DOHH2 (cell line): ENCODE results near the gene ABCF1.

Source experiments
- H3F3A ChIP-seq: fragments of 200-600 bp; sonication (generic), shearing (Covaris generic); 2 replicates; pipeline ENCODE4 v1.6.0; 2016; ENCODE audit warnings: antibody characterized with exemption, mild to moderate bottlenecking; ENCODE audit not compliant: control insufficient read depth, insufficient read depth
- H3K27ac ChIP-seq: fragments of 200-600 bp; sonication (generic); 2 replicates; pipeline ENCODE4 v1.5.1; 2014; ENCODE audit warnings: low read depth, mild to moderate bottlenecking, low read length, moderate library complexity
- H3K27me3 ChIP-seq: fragments of 200-600 bp; sonication (generic); 2 replicates; pipeline ENCODE4 v1.6.1; 2014; ENCODE audit warnings: mild to moderate bottlenecking, low read length, mixed read lengths; ENCODE audit not compliant: control insufficient read depth
- H3K36me3 ChIP-seq: fragments of 200-600 bp; sonication (generic); 2 replicates; pipeline ENCODE4 v1.6.1; 2014; ENCODE audit warnings: mild to moderate bottlenecking, low read length, moderate library complexity, mixed read lengths; ENCODE audit not compliant: control insufficient read depth
- H3K4me1 ChIP-seq: fragments of 200-600 bp; sonication (generic); 2 replicates; pipeline ENCODE4 v1.6.1; 2014; ENCODE audit warnings: mild to moderate bottlenecking, low read length, mixed read lengths; ENCODE audit not compliant: control insufficient read depth
- H3K4me2 ChIP-seq: fragments of 200-600 bp; sonication (generic); 2 replicates; pipeline ENCODE4 v1.6.0; 2014; ENCODE audit warnings: mild to moderate bottlenecking, low read length, moderate library complexity
- H3K4me3 ChIP-seq: fragments of 200-600 bp; sonication (generic); 2 replicates; pipeline ENCODE4 v1.5.1; 2014; ENCODE audit warnings: mild to moderate bottlenecking, low read length, mixed read lengths
- H3K79me2 ChIP-seq: fragments of 200-600 bp; sonication (generic); 2 replicates; pipeline ENCODE4 v1.6.1; 2014; ENCODE audit warnings: mild to moderate bottlenecking, low read length, mixed read lengths; ENCODE audit not compliant: control insufficient read depth
- H3K9me2 ChIP-seq: fragments of 200-600 bp; sonication (generic); replicated peaks from 2 replicates; pipeline ENCODE4 v1.6.1; 2014; ENCODE audit warnings: mild to moderate bottlenecking, low read length, mixed read lengths; ENCODE audit not compliant: control insufficient read depth
- H3K9me3 ChIP-seq: fragments of 200-600 bp; sonication (generic); 2 replicates; pipeline ENCODE4 v1.6.1; 2014; ENCODE audit warnings: antibody characterized with exemption, low read length, mixed read lengths; ENCODE audit not compliant: control insufficient read depth, insufficient read depth
- H4K20me1 ChIP-seq: fragments of 200-600 bp; sonication (generic); 2 replicates; pipeline ENCODE4 v1.6.0; 2014; ENCODE audit warnings: low read depth, mild to moderate bottlenecking, antibody characterized with exemption, low read length, moderate library complexity; ENCODE audit not compliant: control insufficient read depth, insufficient read depth
- EZH2phosphoT487 ChIP-seq: fragments of 200-600 bp; sonication (generic); IDR thresholded peaks from 2 replicates; pipeline ENCODE4 v1.6.1; 2017; ENCODE audit warnings: borderline replicate concordance, mild to moderate bottlenecking, antibody characterized with exemption, low read length, moderate library complexity, mixed read lengths
- TF ChIP-seq, protein P1 (sequence below): fragments of 200-600 bp; sonication (generic); IDR thresholded peaks from one replicate; pipeline ENCODE4 v1.5.1; 2014; ENCODE audit warnings: antibody characterized with exemption, mild to moderate bottlenecking, low read depth, low read length; ENCODE audit not compliant: poor library complexity, severe bottlenecking

The ABCF1 gene

DNA sequence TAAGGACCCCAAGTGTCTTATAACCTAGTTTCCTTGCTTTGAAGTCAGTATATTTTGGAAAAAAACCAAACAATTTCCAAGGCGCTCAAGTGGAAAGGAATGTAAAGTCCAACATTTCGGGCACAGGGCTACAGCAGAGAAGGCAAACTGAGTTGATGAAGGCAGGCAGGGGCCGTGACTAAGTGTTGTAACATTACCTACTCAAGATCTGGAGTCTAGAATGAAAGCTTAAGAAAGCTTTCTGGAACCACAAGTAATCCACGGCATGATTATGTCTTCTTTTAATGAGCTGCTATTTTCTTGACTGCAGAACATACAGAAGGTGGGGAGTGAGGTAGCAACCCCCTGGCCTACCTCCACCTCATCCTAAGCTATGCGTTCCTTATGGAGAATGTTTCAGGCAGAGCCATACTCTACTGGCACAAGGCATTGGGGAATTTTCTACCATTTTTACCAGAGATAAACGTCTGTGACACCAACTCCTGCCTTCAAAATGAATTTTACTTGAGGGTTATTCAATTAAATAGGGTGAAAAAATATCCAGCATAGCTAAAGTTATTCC lies 41.5 kb downstream of the ABCF1 start:
- Histone ChIP-seq H4K20me1 (peaks cover 26% of the 10 kb centered on the region), H3K27me3 (no peaks in the 10 kb centered on the region), H3K27ac (no peak overlapping the region), H3K36me3 (peaks cover 87% of the 10 kb centered on the region), H3F3A (peaks cover 36% of the 10 kb centered on the region), H3K4me3 (no peak overlapping the region), H3K4me2 (peak overlapping the region; percentile 96), H3K79me2 (peaks cover 76% of the 10 kb centered on the region), H3K4me1 (peaks cover 29% of the 10 kb centered on the region), H3K9me3 (no peaks in the 10 kb centered on the region), H3K9me2 (no peaks in the 10 kb centered on the region)
- TF ChIP-seq EZH2phosphoT487: no peak
- TF ChIP-seq, protein P1, sequence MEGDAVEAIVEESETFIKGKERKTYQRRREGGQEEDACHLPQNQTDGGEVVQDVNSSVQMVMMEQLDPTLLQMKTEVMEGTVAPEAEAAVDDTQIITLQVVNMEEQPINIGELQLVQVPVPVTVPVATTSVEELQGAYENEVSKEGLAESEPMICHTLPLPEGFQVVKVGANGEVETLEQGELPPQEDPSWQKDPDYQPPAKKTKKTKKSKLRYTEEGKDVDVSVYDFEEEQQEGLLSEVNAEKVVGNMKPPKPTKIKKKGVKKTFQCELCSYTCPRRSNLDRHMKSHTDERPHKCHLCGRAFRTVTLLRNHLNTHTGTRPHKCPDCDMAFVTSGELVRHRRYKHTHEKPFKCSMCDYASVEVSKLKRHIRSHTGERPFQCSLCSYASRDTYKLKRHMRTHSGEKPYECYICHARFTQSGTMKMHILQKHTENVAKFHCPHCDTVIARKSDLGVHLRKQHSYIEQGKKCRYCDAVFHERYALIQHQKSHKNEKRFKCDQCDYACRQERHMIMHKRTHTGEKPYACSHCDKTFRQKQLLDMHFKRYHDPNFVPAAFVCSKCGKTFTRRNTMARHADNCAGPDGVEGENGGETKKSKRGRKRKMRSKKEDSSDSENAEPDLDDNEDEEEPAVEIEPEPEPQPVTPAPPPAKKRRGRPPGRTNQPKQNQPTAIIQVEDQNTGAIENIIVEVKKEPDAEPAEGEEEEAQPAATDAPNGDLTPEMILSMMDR: no peak

DNA sequence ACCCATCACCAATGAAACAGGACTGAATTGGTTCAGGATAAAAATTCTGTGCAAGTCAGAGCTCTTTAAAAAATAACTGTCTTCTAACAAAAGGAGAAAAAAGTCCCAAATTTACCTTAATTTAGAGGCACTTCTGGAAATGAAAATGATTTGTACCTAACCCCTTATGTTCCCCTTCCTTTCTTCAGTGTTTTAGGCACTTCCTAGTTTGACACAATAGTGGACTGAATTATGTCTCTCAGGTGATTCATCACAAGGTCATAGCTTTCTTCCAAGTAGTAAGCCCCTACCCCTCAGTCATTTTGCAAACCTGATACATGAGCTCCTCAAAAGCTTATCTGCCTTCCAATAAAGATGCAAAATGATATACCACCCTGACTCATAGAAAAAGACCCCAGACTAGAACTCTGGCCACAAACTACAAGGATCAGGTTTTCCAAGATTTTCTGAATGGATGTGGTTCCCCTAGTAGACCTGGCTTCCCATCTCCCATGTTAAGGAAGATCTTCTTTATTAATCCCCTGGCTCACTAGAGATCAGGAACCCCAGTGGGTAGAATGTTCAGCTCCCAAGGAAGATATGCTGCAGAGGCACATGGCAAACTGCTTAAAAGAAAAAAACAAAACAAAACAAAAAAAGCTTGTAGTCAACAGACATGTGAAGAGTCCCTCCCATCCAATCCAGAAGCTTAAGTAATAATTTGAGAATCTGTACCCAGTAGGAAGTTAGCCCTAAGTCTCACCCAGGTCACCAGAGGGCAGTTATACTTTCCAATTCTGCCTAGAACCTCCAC lies 42.2 kb downstream of the ABCF1 start:
- TF ChIP-seq, protein P1: no peak
- TF ChIP-seq EZH2phosphoT487: no peak
- no peaks in the 10 kb centered on the region for H3K9me3 ChIP-seq
- H4K20me1 ChIP-seq: peaks cover 26% of the 10 kb centered on the region
- peaks cover 83% of the 10 kb centered on the region for H3K79me2 ChIP-seq
- H3K27ac ChIP-seq: peak overlapping the region; percentile 19; the same call in 1 of the 2 replicates
- peak overlapping the region; percentile 83 for H3K4me3 ChIP-seq
- H3K4me2 ChIP-seq: peak overlapping the region; percentile 96
- peaks cover 29% of the 10 kb centered on the region for H3K4me1 ChIP-seq
- H3F3A ChIP-seq: peaks cover 36% of the 10 kb centered on the region
- peaks cover 84% of the 10 kb centered on the region for H3K36me3 ChIP-seq
- H3K9me2 ChIP-seq: no peaks in the 10 kb centered on the region
- no peaks in the 10 kb centered on the region for H3K27me3 ChIP-seq

DNA sequence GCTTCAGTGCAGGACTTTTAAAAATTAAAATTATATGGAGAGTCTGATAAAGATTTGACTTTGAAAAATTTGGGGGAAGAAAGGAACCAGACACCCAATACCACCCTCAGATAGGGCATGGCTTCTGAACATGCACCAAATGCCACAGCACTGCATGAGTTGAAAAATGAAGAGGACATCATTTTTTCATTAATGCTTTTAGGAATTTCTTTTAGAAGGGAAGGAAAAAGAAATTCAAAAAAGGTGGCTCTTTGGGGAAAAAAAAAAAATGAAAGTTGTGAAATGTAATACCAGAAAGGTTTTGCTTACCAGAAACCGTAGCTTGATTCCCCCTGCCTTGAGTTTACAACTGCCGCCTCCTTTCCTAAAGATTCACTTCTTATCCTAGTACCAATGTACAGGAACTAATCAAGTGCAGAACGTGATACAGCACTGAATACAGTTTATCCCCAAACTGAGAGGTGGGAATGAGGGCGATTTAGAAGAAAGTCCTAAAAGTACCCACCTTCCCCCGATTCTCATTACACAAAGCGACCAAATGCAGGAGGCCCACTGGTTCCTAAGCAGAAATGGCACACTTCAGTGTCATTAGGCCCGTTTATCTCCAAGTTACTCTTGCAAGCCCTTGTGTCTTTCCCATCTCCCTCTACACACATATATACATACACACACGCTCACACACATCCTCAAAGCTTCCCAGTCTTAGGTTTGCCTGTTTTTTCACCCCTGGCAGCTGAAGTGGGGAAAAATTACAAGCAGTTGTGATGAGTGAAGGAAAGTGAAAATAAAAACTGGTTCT lies 43.0 kb downstream of the ABCF1 start:
- peaks cover 37% of the 10 kb centered on the region for H3K4me1 ChIP-seq
- no peaks in the 10 kb centered on the region for H3K27me3 ChIP-seq
- H3K9me2 ChIP-seq: no peaks in the 10 kb centered on the region
- H3K4me2 ChIP-seq: peak overlapping the region; percentile 96
- H3F3A ChIP-seq: peaks cover 36% of the 10 kb centered on the region
- peaks cover 91% of the 10 kb centered on the region for H3K79me2 ChIP-seq
- H3K9me3 ChIP-seq: no peaks in the 10 kb centered on the region
- peak overlapping the region; percentile 89 for H3K27ac ChIP-seq
- TF ChIP-seq EZH2phosphoT487: no peak
- TF ChIP-seq, protein P1: no peak
- H3K36me3 ChIP-seq: peaks cover 84% of the 10 kb centered on the region
- peaks cover 26% of the 10 kb centered on the region for H4K20me1 ChIP-seq
- H3K4me3 ChIP-seq: peak overlapping the region; percentile 83
